NCI-H146 (cell line): ENCODE measurements around the gene CHN1.

Experiments
- DNase-seq: peaks from one replicate; lab custom pipeline; 2025; lab: John Stamatoyannopoulos, UW

The CHN1 gene

DNA sequence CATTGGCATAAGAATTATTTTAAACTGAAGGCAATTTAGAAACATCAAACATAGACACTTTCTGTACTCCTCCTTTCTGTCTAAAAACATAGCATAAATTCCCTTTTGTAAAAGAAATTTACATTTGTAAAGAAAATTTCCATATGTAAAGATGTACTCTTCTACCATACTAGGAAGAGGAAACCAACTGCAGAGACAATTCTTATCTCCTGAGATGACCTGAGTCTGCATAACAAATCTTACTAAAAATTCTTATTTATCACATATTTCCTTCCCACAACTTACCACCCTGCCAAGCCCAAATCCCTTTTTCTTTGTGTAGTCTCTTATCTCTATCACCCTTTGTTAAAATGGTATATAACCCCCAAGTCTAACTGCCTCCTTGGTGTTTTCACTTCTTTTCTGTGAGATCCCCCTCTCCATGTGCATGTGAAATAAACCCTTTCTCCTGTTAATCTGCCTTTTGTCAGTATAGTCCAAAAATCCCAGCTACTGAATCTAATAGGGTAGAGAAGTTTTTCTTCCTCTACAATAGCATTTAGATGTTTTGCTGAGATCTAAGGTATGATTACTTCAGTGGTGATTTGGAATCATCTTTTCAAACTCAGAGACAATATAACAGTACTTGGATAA is 81.0 kb downstream of the CHN1 start:
- no peak for DNase-seq

DNA sequence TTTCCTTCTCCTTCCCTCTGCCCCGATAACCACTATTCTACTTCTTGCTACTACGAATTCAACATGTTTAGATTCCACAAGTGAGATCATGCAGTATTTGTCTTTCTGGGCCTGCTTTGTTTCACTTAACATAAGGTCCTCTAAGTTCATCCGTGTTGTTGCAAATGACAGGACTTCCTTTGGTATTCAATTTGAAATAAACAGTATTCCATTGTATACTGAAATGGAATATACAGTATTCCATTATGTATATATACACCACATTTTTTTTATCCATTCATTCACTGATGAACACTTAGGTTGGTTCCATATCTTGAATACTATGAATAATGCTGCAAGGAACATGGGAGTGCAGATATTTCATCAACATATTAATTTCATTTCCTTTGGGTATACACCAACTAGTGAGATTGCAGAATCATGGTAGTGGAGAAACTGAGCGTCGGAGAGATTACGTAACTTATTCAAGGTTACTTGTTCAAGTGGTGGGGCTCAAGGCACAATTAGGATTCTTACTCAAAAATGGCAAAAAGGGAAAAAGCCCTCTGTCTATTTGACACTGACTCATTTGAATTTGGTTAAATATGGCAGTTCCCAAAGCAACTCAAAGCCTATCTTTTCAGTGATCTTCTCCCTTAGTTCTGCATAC is 85.1 kb downstream of the CHN1 start:
- DNase-seq: no peak

GRCh38 chr2:174918886-174919526 is 86.2 kb downstream of the CHN1 start:
- no peak for DNase-seq

- no peak for DNase-seq
Observed at GRCh38 chr2:174916270-174916930, 88.8 kb downstream of the CHN1 start.

- DNase-seq: no peak
Observed at GRCh38 chr2:174914853-174915760, 90.1 kb downstream of the CHN1 start.

DNA sequence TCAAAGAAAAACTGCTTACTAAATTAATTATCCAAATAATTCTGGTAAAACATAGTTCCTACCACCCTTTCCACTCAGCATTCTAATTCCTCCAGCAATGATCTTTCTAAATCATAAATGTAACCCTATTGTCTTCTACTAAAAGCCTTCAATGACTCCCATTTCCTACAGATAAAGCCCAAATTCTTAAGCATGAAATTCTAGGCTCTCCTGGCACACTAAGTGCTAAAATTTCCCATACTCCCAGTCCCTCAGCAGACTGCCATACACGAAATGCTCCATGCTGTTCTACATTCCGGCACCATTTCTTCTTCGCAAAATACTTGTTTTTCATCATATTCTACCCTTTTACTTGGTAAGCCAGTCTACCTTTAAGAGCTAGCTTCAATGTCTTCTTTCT is 96.9 kb downstream of the CHN1 start:
- no peak for DNase-seq

GRCh38 chr2:174903264-174903556 is 102.0 kb downstream of the CHN1 start:
- no peak for DNase-seq

DNA sequence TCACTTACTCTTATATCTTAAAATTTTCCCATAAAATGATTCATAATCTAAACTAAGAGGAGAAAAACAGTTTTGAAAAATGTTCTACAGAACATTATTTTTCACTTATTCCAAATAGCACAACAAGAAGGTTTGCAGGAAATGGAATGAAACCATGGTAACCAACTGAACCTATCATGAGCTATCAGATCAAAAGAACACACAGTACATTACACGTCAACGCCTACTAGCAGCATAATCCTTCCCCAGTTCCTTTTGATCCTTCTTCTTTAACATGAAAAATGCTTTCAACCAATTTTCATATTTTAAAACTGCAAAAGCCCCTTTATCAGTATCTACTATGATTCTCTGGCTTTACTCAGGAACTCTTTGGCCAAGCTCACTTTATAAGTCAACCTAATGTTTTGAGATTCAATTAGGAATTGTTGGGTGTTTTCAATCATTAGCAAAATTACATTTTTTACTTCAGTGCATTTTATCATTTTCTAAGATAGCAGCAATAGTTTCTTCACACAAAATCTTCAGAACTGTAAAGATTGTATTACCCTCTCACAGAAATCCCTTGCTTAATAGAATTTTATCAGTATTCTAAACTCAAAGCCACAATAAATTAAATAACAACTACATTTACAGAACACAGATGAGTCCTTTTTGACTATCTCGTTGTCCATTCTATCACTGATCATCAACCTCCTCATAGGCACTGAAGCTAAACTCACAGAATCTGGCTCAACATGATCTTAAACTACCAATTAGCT is 102.5 kb downstream of the CHN1 start:
- DNase-seq: no peak

- no peak for DNase-seq
Observed at GRCh38 chr2:174901075-174901474, 104.1 kb downstream of the CHN1 start.

DNA sequence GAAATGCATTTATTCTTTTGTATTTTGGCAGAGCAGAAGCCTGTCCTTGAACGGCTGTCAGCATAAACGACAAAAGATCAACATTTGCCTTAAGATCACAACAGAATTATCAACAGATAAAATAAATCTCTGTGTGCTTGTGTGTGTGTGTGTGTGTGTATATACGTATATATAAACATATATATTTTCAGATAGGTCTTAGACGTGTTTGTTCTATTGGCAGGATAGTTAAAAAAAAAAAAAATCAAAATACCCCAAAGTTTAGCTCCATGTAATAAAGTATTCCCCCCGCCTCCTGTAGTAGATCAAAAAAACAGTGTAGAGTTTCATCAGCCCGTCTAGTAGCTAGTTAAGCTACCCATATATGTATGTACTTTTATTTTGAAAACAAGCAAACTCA is 107.9 kb downstream of the CHN1 start:
- DNase-seq: no peak

GRCh38 chr2:174893018-174893417 is 112.2 kb downstream of the CHN1 start:
- no peak for DNase-seq

GRCh38 chr2:174892546-174892945 is 112.6 kb downstream of the CHN1 start:
- no peak for DNase-seq

DNA sequence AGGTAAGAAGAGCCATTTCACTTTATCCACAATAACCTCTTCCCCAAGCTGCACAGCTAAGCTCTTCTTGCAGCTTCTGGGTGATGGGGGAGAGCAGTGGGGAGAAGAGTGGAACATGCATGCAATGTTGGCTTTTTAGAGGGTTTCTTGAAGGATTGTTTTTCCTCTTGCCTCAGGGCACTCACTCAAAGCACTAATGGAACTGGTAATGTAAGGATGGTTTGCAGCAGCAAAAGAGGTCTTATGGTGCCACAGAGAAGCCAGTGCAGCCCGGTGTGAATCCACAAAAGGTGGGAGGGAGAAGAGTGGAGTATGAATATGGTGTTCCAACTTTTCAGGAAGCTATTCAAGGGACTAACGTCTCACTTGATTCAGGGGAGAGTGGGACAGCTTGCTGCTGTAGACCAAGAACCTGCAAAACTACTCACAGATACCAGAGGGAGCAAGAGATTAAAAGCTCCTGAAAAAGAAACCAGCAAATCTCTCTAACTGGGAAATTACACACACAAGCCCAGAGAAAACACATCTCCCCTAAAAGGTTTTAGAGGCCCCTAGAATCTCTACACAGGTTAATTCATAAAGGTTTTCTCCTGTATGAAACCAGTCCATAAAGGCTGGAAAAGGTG is 116.4 kb downstream of the CHN1 start:
- DNase-seq: no peak

GRCh38 chr2:174888146-174888545 is 117.0 kb downstream of the CHN1 start:
- DNase-seq: no peak

DNA sequence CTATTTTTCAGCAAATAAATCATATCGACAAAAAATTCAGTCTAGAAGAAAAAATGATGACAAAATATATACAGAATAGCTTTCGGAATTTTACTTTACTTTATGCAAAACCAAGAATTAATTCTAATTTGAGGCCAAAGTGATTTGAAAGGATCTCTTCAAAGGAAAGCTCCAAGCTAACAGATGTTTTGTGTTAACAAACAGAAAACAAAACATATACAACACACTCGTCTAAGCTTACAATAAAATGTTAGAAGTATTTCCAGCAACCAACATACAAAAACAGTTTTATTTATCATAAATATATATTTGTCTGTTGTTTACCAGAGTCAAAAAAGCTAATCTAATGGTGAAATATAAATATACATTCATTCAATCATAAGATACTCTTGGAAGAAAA is 122.8 kb downstream of the CHN1 start:
- no peak for DNase-seq

GRCh38 chr2:174881678-174882077 is 123.5 kb downstream of the CHN1 start:
- DNase-seq: no peak

DNA sequence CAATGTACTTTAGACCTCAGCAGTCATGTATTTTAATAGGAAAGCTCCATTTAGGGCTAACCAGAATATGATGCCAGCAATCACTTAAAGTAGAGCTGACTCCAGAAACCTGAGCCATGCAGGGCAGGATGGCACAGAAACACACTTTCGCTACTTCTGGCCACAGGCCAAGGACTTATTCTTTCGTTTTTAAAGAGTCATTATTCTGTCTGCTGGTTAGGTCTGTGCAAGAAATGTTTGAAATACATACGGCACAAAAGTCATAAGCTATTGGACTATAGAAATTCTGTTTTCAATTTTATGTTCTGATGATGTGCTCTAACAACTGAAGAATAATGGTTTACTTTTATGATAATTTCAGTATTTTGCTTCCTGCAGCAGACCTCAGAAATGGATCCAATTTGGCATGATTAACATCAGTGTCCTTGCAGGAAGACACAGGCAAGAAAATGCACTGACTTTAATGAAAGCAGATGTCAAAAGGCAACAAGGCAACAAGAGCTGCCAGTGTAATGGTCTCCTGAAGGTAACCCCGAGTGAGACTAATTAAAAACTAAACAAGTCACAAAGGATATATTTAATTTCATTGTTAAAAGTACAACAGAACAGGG is 126.5 kb downstream of the CHN1 start:
- DNase-seq: no peak

- DNase-seq: no peak
Observed at GRCh38 chr2:174877751-174878150, 127.4 kb downstream of the CHN1 start.

GRCh38 chr2:174877301-174877700 is 127.9 kb downstream of the CHN1 start:
- DNase-seq: no peak

- no peak for DNase-seq
Observed at GRCh38 chr2:174874085-174874484, 131.1 kb downstream of the CHN1 start.

GRCh38 chr2:174873471-174873870 is 131.7 kb downstream of the CHN1 start:
- no peak for DNase-seq
